Renal cortex interstitium (tissue), 11 donors: ENCODE data around the gene GCGR. TPM values are rescaled to one million over a fixed set of nuclear protein-coding genes. Genes with fewer than 3 reads are reported as not detected.
"Not testable (repeated sequence)": the region's sequence is repeated elsewhere in the genome, so short reads cannot be mapped to it uniquely, and the experiment has no call there.

Source experiments
- DNase-seq, 11 donors: peaks; one replicate each; pipeline ENCODE4 v3.0.0-alpha.2; 2013; ENCODE audit warnings: low read depth in 9 of 11, low spot score in 4 of 11; ENCODE audit errors: extremely low read depth in 1 of 11
- polyA plus RNA-seq, 3 donors: library from polyadenylated mRNA; unstranded; fragments of 120-200 nt; gene quantifications; one replicate each; pipeline ENCODE4 v1.2.1, GENCODE V29; 2013; ENCODE audit not compliant: insufficient read length in 3 of 3

GCGR gene
- polyA plus RNA-seq, 3 donors, result 7.1 to 17.7 (median 12.5) TPM

- no peak for DNase-seq
Observed at GRCh38 chr17:81825841-81826466, 22.0 kb downstream of the GCGR start.

GRCh38 chr17:81828656-81829055, 24.7 kb downstream of the GCGR start:
- DNase-seq, result no peak

- no peak for DNase-seq
Observed at GRCh38 chr17:81829858-81830257, 25.9 kb downstream of the GCGR start.

GRCh38 chr17:81831563-81831956, 27.6 kb downstream of the GCGR start:
- no peak for DNase-seq

GRCh38 chr17:81831957-81832607, 28.1 kb downstream of the GCGR start:
- no peak for DNase-seq

GRCh38 chr17:81832608-81833159, 28.7 kb downstream of the GCGR start:
- no peak for DNase-seq

GRCh38 chr17:81833160-81833920, 29.4 kb downstream of the GCGR start, which contains the start of gene MCRIP1:
MCRIP1 (minus strand) TSS chr17:81833291; CDS start chr17:81824506, 8,785 bp downstream.
- peak; percentile 80 to 94 (median 89) for DNase-seq

GRCh38 chr17:81833921-81834830, 30.2 kb downstream of the GCGR start:
- DNase-seq, result no peak

- DNase-seq, result no peak
Observed at GRCh38 chr17:81834831-81835267, 30.9 kb downstream of the GCGR start, which contains the start of gene PPP1R27. PPP1R27 (minus strand) TSS chr17:81835050; CDS start chr17:81834953, 97 bp downstream.

- DNase-seq, result no peak
Observed at GRCh38 chr17:81837641-81838040, 33.7 kb downstream of the GCGR start.

GRCh38 chr17:81838753-81839255, 34.9 kb downstream of the GCGR start:
- no peak for DNase-seq

- no peak for DNase-seq
Observed at GRCh38 chr17:81839301-81839700, 35.4 kb downstream of the GCGR start.

- not testable (repeated sequence) for DNase-seq
Observed at GRCh38 chr17:81840059-81840458, 36.1 kb downstream of the GCGR start.

GRCh38 chr17:81840826-81841778, 37.2 kb downstream of the GCGR start:
- no peak for DNase-seq

GRCh38 chr17:81841866-81842265, 37.9 kb downstream of the GCGR start:
- no peak for DNase-seq

GRCh38 chr17:81842378-81842724, 38.4 kb downstream of the GCGR start:
- DNase-seq, result no peak

GRCh38 chr17:81842725-81843504, 39.0 kb downstream of the GCGR start:
- no peak for DNase-seq
